Measurements from ENCODE around the gene TNFRSF19.

The TNFRSF19 gene

GRCh38 chr13:23703246-23703860 is 133.1 kb downstream of the TNFRSF19 start:
- DNase-seq (ENCODE audit: low read depth, low spot score): no peak
- H3K27ac ChIP-seq: no peak overlapping the region

- DNase-seq (ENCODE audit: low read depth, low spot score): no peak
- H3K27ac ChIP-seq: no peak overlapping the region
These were observed 135.4 kb downstream of the TNFRSF19 start for GRCh38 chr13:23705583-23705982.

- DNase-seq (ENCODE audit: low read depth, low spot score): no peak
- H3K27ac ChIP-seq: no peak overlapping the region
These were observed 137.5 kb downstream of the TNFRSF19 start for GRCh38 chr13:23707674-23708073.

GRCh38 chr13:23709536-23709935 is 139.3 kb downstream of the TNFRSF19 start:
- no peak for DNase-seq (ENCODE audit: low read depth, low spot score)
- H3K27ac ChIP-seq: no peak overlapping the region

- no peak for DNase-seq (ENCODE audit: low read depth, low spot score)
These were observed 140.2 kb downstream of the TNFRSF19 start for GRCh38 chr13:23710366-23710765.

GRCh38 chr13:23711355-23711754 is 141.1 kb downstream of the TNFRSF19 start:
- H3K27ac ChIP-seq: no peak overlapping the region
- no peak for DNase-seq (ENCODE audit: low read depth, low spot score)

More at GRCh38 chr13:23710366-23710765, 140.2 kb downstream of the TNFRSF19 start:
- H3K27ac ChIP-seq: no peak overlapping the region

GRCh38 chr13:23714672-23715071 is 144.5 kb downstream of the TNFRSF19 start:
- DNase-seq (ENCODE audit: low read depth, low spot score): no peak

GRCh38 chr13:23715092-23715761 is 145.0 kb downstream of the TNFRSF19 start:
- no peak overlapping the region for H3K27ac ChIP-seq
- DNase-seq (ENCODE audit: low read depth, low spot score): no peak

More at GRCh38 chr13:23714672-23715071, 144.5 kb downstream of the TNFRSF19 start:
- H3K27ac ChIP-seq: no peak overlapping the region

GRCh38 chr13:23715762-23716235 is 145.6 kb downstream of the TNFRSF19 start:
- no peak overlapping the region for H3K27ac ChIP-seq
- no peak for DNase-seq (ENCODE audit: low read depth, low spot score)

- H3K27ac ChIP-seq: no peak overlapping the region
- DNase-seq (ENCODE audit: low read depth, low spot score): no peak
These were observed 146.2 kb downstream of the TNFRSF19 start for GRCh38 chr13:23716401-23716800.

GRCh38 chr13:23718996-23719395 is 148.8 kb downstream of the TNFRSF19 start:
- DNase-seq (ENCODE audit: low read depth, low spot score): no peak
- H3K27ac ChIP-seq: no peak overlapping the region

- H3K27ac ChIP-seq: no peak overlapping the region
- DNase-seq (ENCODE audit: low read depth, low spot score): no peak
These were observed 152.7 kb downstream of the TNFRSF19 start for GRCh38 chr13:23722726-23723453.

- H3K27ac ChIP-seq: peak overlapping the region; percentile 41
- DNase-seq (ENCODE audit: low read depth, low spot score): no peak
These were observed 153.3 kb downstream of the TNFRSF19 start for GRCh38 chr13:23723471-23723870.

- DNase-seq (ENCODE audit: low read depth, low spot score): no peak
- H3K27ac ChIP-seq: peak overlapping the region; percentile 41
These were observed 154.2 kb downstream of the TNFRSF19 start for GRCh38 chr13:23724196-23724970.

All from epithelial cell of prostate (primary cell).